ENCODE results near the gene ME3. TPM values are rescaled to one million over a fixed set of nuclear protein-coding genes. Genes with fewer than 3 reads are reported as not detected.

ME3 gene
- total and polyA plus RNA-seq, 12 donors, result 13.9 to 128 (median 44.5) TPM

DNA sequence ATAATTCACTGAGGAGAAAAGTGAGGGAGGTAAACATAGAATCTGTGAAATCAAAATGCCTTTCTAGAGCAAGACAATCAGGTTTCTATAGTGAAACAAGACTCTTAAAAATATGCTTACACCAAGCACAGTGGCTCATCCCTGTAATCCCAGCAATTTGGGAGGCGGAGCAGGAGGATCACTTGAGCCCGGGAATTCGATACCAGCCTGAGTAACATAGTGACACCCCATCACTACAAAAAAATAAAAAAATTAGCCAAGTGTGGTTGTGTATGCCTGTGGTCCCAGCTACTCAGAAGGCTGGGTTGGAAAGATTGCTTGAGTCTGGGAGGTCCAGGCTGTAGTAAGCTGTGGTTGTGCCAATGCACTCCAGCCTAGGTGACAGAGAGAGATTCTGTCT is 43.2 kb upstream of the ME3 start:
- intact Hi-C loops (cut with DNase I), result no loop called here
- WGBS, 4 donors, result 95 to 96% (median 96%) methylated on average over 3 of the region's 3 CpGs
- no peaks in the 10 kb centered on the region for H3K36me3 ChIP-seq (replicated peaks in 1 of 2)
- no peaks in the 10 kb centered on the region for H3K4me1 ChIP-seq (replicated peaks in 1 of 2)
- no peaks in the 10 kb centered on the region for H3K27me3 ChIP-seq
- DNase-seq, result no peak
- no peak overlapping the region for H3K27ac ChIP-seq
- no peak overlapping the region for H3K4me3 ChIP-seq
- TF ChIP-seq, protein P1, sequence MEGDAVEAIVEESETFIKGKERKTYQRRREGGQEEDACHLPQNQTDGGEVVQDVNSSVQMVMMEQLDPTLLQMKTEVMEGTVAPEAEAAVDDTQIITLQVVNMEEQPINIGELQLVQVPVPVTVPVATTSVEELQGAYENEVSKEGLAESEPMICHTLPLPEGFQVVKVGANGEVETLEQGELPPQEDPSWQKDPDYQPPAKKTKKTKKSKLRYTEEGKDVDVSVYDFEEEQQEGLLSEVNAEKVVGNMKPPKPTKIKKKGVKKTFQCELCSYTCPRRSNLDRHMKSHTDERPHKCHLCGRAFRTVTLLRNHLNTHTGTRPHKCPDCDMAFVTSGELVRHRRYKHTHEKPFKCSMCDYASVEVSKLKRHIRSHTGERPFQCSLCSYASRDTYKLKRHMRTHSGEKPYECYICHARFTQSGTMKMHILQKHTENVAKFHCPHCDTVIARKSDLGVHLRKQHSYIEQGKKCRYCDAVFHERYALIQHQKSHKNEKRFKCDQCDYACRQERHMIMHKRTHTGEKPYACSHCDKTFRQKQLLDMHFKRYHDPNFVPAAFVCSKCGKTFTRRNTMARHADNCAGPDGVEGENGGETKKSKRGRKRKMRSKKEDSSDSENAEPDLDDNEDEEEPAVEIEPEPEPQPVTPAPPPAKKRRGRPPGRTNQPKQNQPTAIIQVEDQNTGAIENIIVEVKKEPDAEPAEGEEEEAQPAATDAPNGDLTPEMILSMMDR (IDR thresholded peaks at IDR 0.05), result no peak
- TF ChIP-seq POLR2A (IDR thresholded peaks at IDR 0.05), result no peak
- no peaks in the 10 kb centered on the region for H3K9me3 ChIP-seq (replicated peaks in 1 of 3)

DNA sequence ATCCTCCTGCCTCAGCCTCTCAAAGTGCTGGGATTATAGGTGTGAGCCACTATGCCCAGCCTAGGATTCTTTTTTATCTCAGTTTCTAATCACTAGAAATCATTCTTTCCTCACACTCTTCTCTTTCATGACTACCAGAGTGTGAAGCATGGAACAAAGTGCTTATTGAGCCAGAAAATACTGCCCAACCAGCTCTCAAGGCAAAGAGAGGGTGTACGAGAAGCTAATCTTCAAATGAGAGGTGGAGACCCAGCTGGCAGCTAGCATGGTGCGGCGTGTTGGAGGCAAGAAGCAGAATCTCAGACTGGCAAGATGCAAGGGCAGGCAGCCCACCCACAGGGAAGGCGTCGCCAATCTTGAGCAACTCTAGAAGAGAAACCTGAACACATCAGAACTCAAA is 41.1 kb upstream of the ME3 start:
- Histone ChIP-seq H3K4me1 (replicated peaks in 1 of 2) (no peaks in the 10 kb centered on the region), H3K27ac (no peak overlapping the region), H3K36me3 (replicated peaks in 1 of 2) (no peaks in the 10 kb centered on the region), H3K4me3 (no peak overlapping the region), H3K9me3 (replicated peaks in 1 of 3) (no peaks in the 10 kb centered on the region), H3K27me3 (no peaks in the 10 kb centered on the region)
- TF ChIP-seq POLR2A (IDR thresholded peaks at IDR 0.05), result no peak
- TF ChIP-seq, protein P1 (IDR thresholded peaks at IDR 0.05), result no peak
- intact Hi-C loops (cut with DNase I), result no loop called here
- 96 to 99% (median 98%) methylated on average over 5 of the region's 5 CpGs for WGBS, 4 donors
- no peak for DNase-seq

DNA sequence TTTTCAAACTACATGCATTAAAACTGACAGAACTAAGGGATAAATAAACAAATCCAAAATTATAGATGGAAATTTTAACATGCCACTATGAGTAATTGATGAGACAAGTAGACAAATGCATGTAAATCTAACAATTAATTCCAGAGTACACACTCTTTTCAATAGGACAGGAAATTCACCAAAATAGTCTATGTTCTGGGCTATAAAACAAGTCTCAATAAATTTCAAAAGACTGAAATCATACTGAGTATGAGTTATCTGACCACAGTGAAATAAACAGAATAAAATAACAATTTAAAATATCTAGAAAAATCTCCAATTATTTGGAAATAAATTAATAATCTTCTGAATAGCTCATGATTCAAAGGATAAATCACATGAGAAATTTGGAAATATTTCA is 38.5 kb upstream of the ME3 start:
- TF ChIP-seq, protein P1 (IDR thresholded peaks at IDR 0.05), result no peak
- no peak for TF ChIP-seq POLR2A (IDR thresholded peaks at IDR 0.05)
- DNase-seq, result no peak
- Histone ChIP-seq H3K4me1 (replicated peaks in 1 of 2) (no peaks in the 10 kb centered on the region), H3K27ac (no peak overlapping the region), H3K9me3 (replicated peaks in 1 of 3) (no peaks in the 10 kb centered on the region), H3K27me3 (no peaks in the 10 kb centered on the region), H3K4me3 (no peak overlapping the region), H3K36me3 (replicated peaks in 1 of 2) (no peaks in the 10 kb centered on the region)
- intact Hi-C loops (cut with DNase I), result no loop called here

DNA sequence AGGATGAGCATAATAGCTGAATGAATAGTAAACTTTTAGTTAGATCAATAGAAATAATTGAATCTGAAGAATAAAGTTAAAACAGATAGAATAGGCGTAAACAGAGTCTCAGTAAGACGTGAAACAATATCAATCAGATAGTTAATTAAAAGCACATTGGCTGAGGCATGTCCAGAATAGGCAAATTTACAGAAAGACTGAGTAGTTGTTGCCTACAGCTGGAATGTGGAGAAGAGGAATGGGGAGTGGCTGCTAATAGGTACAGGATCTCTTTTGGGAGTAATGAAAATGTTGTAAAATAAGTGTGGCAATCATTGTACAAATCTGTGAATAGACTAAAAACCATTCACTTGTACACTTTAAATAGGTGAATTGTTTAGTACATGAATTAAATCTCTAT is 36.3 kb upstream of the ME3 start:
- intact Hi-C loops (cut with DNase I), result no loop called here
- WGBS, 4 donors, result 80 to 88% (median 87%) methylated on average over 2 of the region's 2 CpGs
- TF ChIP-seq POLR2A (IDR thresholded peaks at IDR 0.05), result no peak
- TF ChIP-seq, protein P1 (IDR thresholded peaks at IDR 0.05), result no peak
- Histone ChIP-seq H3K4me1 (replicated peaks in 1 of 2) (no peaks in the 10 kb centered on the region), H3K4me3 (no peak overlapping the region), H3K36me3 (replicated peaks in 1 of 2) (no peaks in the 10 kb centered on the region), H3K9me3 (replicated peaks in 1 of 3) (no peaks in the 10 kb centered on the region), H3K27ac (no peak overlapping the region), H3K27me3 (no peaks in the 10 kb centered on the region)
- DNase-seq, result no peak
